ENCODE data around the gene TTC9C. TPM values are rescaled to one million over a fixed set of nuclear protein-coding genes. Genes with fewer than 3 reads are reported as not detected.

Gene TTC9C
- total RNA-seq, 1 experiment from 2014 or later = 37.4 TPM

GRCh38 chr11:62715150-62716130 lies 12.8 kb upstream of the TTC9C start:
- no peak for ATAC-seq
- H3K9me2 ChIP-seq (replicated peaks; ENCODE audit: low read length) = no peaks in the 10 kb centered on the region
- BruUV-seq (replicated peaks) = no TSS peak
- no peaks in the 10 kb centered on the region for H3K27me3 ChIP-seq (ENCODE audit: low read length)
- H3K4me3 ChIP-seq (ENCODE audit: low read length) = no peak overlapping the region
- intact Hi-C loops (cut with micrococcal nuclease) = no loop called here
- peaks cover 84% of the 10 kb centered on the region for H3K36me3 ChIP-seq (ENCODE audit: low read depth, low read length)
- H3K9me3 ChIP-seq (ENCODE audit: low read length) = no peaks in the 10 kb centered on the region
- ChIA-PET CTCF (no interaction called here), POLR2A (ENCODE audit: unreplicated experiment) (no interaction called here)
- no peaks in the 10 kb centered on the region for H4K20me1 ChIP-seq (ENCODE audit: low read length)
- no peak for DNase-seq
- TF ChIP-seq, protein P1, sequence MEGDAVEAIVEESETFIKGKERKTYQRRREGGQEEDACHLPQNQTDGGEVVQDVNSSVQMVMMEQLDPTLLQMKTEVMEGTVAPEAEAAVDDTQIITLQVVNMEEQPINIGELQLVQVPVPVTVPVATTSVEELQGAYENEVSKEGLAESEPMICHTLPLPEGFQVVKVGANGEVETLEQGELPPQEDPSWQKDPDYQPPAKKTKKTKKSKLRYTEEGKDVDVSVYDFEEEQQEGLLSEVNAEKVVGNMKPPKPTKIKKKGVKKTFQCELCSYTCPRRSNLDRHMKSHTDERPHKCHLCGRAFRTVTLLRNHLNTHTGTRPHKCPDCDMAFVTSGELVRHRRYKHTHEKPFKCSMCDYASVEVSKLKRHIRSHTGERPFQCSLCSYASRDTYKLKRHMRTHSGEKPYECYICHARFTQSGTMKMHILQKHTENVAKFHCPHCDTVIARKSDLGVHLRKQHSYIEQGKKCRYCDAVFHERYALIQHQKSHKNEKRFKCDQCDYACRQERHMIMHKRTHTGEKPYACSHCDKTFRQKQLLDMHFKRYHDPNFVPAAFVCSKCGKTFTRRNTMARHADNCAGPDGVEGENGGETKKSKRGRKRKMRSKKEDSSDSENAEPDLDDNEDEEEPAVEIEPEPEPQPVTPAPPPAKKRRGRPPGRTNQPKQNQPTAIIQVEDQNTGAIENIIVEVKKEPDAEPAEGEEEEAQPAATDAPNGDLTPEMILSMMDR (conservative IDR thresholded peaks at IDR 0.05; ENCODE audit: low read depth, low read length) = no peak
- no peak for TF ChIP-seq EZH2phosphoT487 (IDR thresholded peaks at IDR 0.05; ENCODE audit: borderline replicate concordance, low read length)
- no peaks in the 10 kb centered on the region for H3F3A ChIP-seq (ENCODE audit: low read length, unreplicated experiment)
- H3K4me1 ChIP-seq (ENCODE audit: insufficient read depth, low read length) = no peaks in the 10 kb centered on the region
- no peak overlapping the region for H2AFZ ChIP-seq (ENCODE audit: low read length)
- no peak overlapping the region for H3K4me2 ChIP-seq (ENCODE audit: low read length)
- no peak overlapping the region for H3K9ac ChIP-seq (ENCODE audit: low read length)
- H3K79me2 ChIP-seq (ENCODE audit: low read length) = peaks cover 34% of the 10 kb centered on the region
- H3K27ac ChIP-seq (ENCODE audit: low read length) = no peak overlapping the region

DNA sequence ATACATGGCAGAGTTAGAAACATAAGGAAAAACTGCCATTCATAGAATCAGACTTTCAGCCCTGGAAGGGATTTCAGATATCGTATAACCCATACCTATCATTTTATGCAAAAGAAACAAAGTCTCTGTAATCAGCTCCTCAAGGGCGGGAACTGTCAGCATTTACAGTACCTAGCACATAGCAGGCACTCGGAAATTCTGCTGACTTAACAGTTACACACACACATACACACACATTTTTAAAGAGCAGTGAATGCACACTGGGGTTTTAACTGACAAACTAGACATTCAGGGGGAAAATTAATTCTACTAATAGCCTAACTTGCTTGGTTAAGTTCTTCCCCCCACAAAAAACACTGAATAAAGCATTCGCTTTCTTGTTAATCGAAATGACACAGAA lies 12.1 kb upstream of the TTC9C start:
- no TSS peak for BruUV-seq (replicated peaks)
- Histone ChIP-seq H2AFZ (ENCODE audit: low read length) (no peak overlapping the region), H3K9me2 (replicated peaks; ENCODE audit: low read length) (no peaks in the 10 kb centered on the region), H3K79me2 (ENCODE audit: low read length) (peaks cover 39% of the 10 kb centered on the region), H3F3A (ENCODE audit: low read length, unreplicated experiment) (no peaks in the 10 kb centered on the region), H3K9me3 (ENCODE audit: low read length) (no peaks in the 10 kb centered on the region), H3K27me3 (ENCODE audit: low read length) (no peaks in the 10 kb centered on the region), H3K36me3 (ENCODE audit: low read depth, low read length) (peaks cover 85% of the 10 kb centered on the region), H4K20me1 (ENCODE audit: low read length) (no peaks in the 10 kb centered on the region), H3K9ac (ENCODE audit: low read length) (no peak overlapping the region), H3K4me2 (ENCODE audit: low read length) (no peak overlapping the region), H3K4me3 (ENCODE audit: low read length) (no peak overlapping the region), H3K4me1 (ENCODE audit: insufficient read depth, low read length) (no peaks in the 10 kb centered on the region), H3K27ac (ENCODE audit: low read length) (no peak overlapping the region)
- intact Hi-C loops (cut with micrococcal nuclease) = no loop called here
- ChIA-PET CTCF (interaction anchor here (0.6 kb wide), 1 partner anchor 11 kb away, joined by 4 read pairs; no protein-coding TSS in a partner anchor), POLR2A (ENCODE audit: unreplicated experiment) (no interaction called here)
- no peak for ATAC-seq
- TF ChIP-seq EZH2phosphoT487 (IDR thresholded peaks at IDR 0.05; ENCODE audit: borderline replicate concordance, low read length) (no peak), EZH2 (IDR thresholded peaks at IDR 0.05; ENCODE audit: low read length, unreplicated experiment) (no peak)
- TF ChIP-seq, protein P1 (conservative IDR thresholded peaks at IDR 0.05; ENCODE audit: low read depth, low read length) = no peak
- DNase-seq = no peak

- Histone ChIP-seq H3K36me3 (ENCODE audit: low read depth, low read length) (peaks cover 86% of the 10 kb centered on the region), H3K4me3 (ENCODE audit: low read length) (no peak overlapping the region), H3K27ac (ENCODE audit: low read length) (no peak overlapping the region), H3K9ac (ENCODE audit: low read length) (no peak overlapping the region), H3K4me2 (ENCODE audit: low read length) (no peak overlapping the region), H3K27me3 (ENCODE audit: low read length) (no peaks in the 10 kb centered on the region), H2AFZ (ENCODE audit: low read length) (no peak overlapping the region), H3K79me2 (ENCODE audit: low read length) (peaks cover 45% of the 10 kb centered on the region), H3K9me3 (ENCODE audit: low read length) (no peaks in the 10 kb centered on the region), H4K20me1 (ENCODE audit: low read length) (0 out of 2 replicates have a peak, but pooled peaks cover 3% of the 10 kb centered on the region), H3F3A (ENCODE audit: low read length, unreplicated experiment) (no peaks in the 10 kb centered on the region), H3K4me1 (ENCODE audit: insufficient read depth, low read length) (no peaks in the 10 kb centered on the region), H3K9me2 (replicated peaks; ENCODE audit: low read length) (no peaks in the 10 kb centered on the region)
- CTCF ChIA-PET = interaction anchor here (0.5 to 0.6 kb wide), 2 partner anchors 11 to 22 kb away, joined by 4 read pairs; no protein-coding TSS in a partner anchor
- DNase-seq (no peak), ATAC-seq (no peak)
- POLR2A ChIA-PET (ENCODE audit: unreplicated experiment) = no interaction called here
- intact Hi-C loops (cut with micrococcal nuclease) = no loop called here
- BruUV-seq (replicated peaks) = no TSS peak
- TF ChIP-seq EZH2phosphoT487 (IDR thresholded peaks at IDR 0.05; ENCODE audit: borderline replicate concordance, low read length) (no peak), EZH2 (IDR thresholded peaks at IDR 0.05; ENCODE audit: low read length, unreplicated experiment) (no peak)
- TF ChIP-seq, protein P1 (conservative IDR thresholded peaks at IDR 0.05; ENCODE audit: low read depth, low read length) = no peak
Observed at GRCh38 chr11:62716816-62717215, 11.5 kb upstream of the TTC9C start.

Measured in PC-3 (cell line).